ENCODE measurements around the gene FBXO4. TPM values are rescaled to one million over a fixed set of nuclear protein-coding genes. Genes with fewer than 3 reads are reported as not detected.

The FBXO4 gene
- total RNA-seq, 4 donors from 2014 or later, result 8.8 to 18.3 (median 10.5) TPM

GRCh38 chr5:41921874-41922273 is 3.2 kb upstream of the FBXO4 start:
- DNase-seq (ENCODE audit: low spot score) (no peak), ATAC-seq (ENCODE audit: low FRiP score) (no peak)
- no peak for TF ChIP-seq CTCF (IDR thresholded peaks at IDR 0.05)

GRCh38 chr5:41924526-41924871 is 582 bp upstream of the FBXO4 start:
- ATAC-seq (ENCODE audit: low FRiP score), result no peak
- TF ChIP-seq CTCF (IDR thresholded peaks at IDR 0.05), result no peak
- DNase-seq (ENCODE audit: low spot score), result no peak

- ATAC-seq (ENCODE audit: low FRiP score) (no peak), DNase-seq (ENCODE audit: low spot score) (no peak)
- no peak for TF ChIP-seq CTCF (IDR thresholded peaks at IDR 0.05)
Observed at GRCh38 chr5:41925555-41925951, 472 bp downstream of the FBXO4 start.

GRCh38 chr5:41927604-41928003 is 2.5 kb downstream of the FBXO4 start:
- DNase-seq (ENCODE audit: low spot score), result no peak
- ATAC-seq (ENCODE audit: low FRiP score), result no peak
- TF ChIP-seq CTCF (IDR thresholded peaks at IDR 0.05), result no peak

- no peak for DNase-seq (ENCODE audit: low spot score)
- no peak for ATAC-seq (ENCODE audit: low FRiP score)
- no peak for TF ChIP-seq CTCF (IDR thresholded peaks at IDR 0.05)
Observed at GRCh38 chr5:41929035-41929434, 4.0 kb downstream of the FBXO4 start.

- no peak for TF ChIP-seq CTCF (IDR thresholded peaks at IDR 0.05)
- DNase-seq (ENCODE audit: low spot score) (no peak), ATAC-seq (ENCODE audit: low FRiP score) (no peak)
Observed at GRCh38 chr5:41932770-41933169, 7.7 kb downstream of the FBXO4 start.

GRCh38 chr5:41935544-41935943 is 10.5 kb downstream of the FBXO4 start:
- no peak for TF ChIP-seq CTCF (IDR thresholded peaks at IDR 0.05)
- DNase-seq (ENCODE audit: low spot score) (no peak), ATAC-seq (ENCODE audit: low FRiP score) (no peak)
